ENCODE measurements around the gene LIN7A.

Gene LIN7A, protein sequence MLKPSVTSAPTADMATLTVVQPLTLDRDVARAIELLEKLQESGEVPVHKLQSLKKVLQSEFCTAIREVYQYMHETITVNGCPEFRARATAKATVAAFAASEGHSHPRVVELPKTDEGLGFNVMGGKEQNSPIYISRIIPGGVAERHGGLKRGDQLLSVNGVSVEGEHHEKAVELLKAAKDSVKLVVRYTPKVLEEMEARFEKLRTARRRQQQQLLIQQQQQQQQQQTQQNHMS

GRCh38 chr12:80937391-80938238 lies at the start of gene LIN7A:
Gene LIN7A (minus strand): TSS chr12:80937934. CDS start chr12:80937722, 212 bp downstream.
- no peak for DNase-seq (ENCODE audit: low read depth)

GRCh38 chr12:80986224-80986623 lies 48.5 kb upstream of the LIN7A start:
- DNase-seq (ENCODE audit: low read depth) = no peak

DNA sequence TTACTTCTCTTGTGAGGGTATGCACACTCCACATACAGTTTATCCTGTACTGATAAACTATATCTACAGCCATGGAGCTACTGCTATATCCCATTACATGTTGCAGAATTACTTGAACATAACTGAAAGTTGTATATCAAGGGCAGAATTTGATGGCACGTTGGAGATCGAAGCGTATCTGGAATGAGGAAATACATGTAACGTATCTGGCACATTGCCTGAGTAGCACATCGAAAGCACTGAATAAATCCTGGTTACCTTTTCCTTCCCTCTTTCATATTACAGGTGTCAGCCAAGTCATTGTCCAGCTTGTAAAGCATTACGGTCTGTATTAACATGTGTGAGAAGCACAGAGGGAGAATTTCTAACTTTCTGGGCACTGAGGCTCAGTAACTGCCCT lies 42.1 kb upstream of the LIN7A start:
- DNase-seq (ENCODE audit: low read depth) = no peak

DNA sequence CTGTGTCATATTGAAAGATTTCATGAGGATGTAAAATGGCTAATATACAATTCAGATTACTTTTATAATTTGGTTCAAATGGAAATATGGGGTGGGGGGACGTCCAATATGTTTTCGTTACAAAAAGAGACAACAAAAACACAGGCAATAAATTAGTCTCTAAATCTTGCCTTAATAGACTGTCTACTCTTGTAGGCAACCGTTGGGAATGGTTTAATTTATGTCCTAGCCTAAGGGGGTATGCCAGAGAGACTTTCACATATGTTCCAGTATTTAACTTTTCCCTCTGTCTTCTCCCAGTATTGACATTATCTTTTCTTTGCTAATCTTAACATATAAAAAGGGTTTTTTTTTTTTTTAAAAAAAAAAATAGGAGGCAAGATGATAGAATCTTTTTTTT lies 41.5 kb upstream of the LIN7A start:
- no peak for DNase-seq (ENCODE audit: low read depth)

GRCh38 chr12:80977346-80977745 lies 39.6 kb upstream of the LIN7A start:
- DNase-seq (ENCODE audit: low read depth) = no peak

DNA sequence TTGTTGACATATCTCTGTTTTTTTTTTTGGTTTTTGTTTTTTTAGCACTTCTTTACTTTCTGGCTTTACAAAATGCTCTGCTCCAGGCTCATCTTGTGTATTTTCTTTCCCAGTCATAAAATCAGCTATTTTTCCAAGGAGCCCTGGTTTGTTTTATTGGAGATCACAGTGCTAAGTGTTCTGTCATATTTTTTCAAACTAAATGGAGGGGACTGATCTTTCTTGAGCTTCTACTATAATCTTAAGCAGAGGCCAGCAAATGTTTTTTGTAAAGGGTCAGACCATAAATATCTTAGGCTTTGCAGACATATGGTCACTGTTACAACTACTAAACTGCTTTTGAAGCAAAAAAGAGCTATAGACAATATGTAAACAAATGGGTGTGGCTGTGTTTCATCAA lies 30.6 kb upstream of the LIN7A start:
- no peak for DNase-seq (ENCODE audit: low read depth)

DNA sequence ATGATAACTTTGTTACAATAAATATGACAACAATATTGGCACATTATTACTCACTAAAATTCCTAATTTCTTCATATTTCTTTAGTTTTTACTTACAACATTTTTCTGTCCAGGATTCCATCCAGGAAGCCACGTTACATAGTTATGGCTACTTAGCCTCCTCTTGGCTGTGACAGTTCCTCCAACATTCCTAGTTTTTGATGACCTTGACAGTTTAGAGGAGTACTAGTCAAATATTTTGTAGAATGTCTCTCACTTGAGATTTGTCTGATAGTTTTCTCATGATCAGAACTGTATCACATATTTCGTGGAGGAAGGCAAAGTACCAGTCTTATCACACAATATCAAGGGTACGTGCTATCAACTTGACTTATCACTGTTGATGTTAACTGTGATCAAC lies 29.8 kb upstream of the LIN7A start:
- no peak for DNase-seq (ENCODE audit: low read depth)

DNA sequence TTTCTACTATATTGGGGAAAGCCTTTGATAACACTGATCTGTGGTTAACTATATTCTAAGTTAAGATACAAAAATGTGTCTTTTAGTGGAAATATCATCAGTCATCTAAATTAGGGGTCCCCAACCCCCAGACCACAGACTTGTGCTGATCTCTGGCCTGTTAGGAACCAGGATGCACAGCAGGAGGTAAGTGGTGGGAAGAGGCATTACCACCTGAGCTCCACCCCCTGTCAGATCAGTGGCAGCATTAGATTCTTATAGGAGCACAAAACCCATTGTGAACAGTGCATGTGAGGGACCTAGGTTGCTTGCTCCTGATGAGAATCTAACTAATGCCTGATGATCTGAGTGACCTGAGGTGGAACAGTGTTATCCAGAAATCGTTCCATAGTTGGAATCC lies 28.3 kb upstream of the LIN7A start:
- DNase-seq (ENCODE audit: low read depth) = no peak

DNA sequence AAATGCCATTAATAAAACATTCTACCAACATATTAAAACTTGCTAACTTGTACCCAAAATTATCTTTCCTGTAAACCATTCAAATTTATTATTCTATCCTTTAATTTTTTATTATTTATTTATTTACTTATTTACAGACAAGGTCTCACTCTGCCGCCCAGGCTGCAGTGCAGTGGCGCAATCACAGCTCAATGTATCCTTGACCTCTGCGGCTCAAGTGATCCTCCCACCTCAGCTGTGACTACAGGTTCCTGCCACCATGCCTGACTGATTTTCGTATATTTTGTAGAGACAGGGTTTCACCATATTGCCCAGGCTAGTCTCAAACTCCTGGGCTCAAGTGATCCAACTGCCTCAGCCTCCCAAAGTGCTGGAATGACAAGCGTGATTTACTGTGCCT lies 20.4 kb upstream of the LIN7A start:
- DNase-seq (ENCODE audit: low read depth) = no peak

- DNase-seq (ENCODE audit: low read depth) = no peak
These were observed 17.3 kb upstream of the LIN7A start for GRCh38 chr12:80954857-80955520.

GRCh38 chr12:80952443-80952842 lies 14.7 kb upstream of the LIN7A start:
- DNase-seq (ENCODE audit: low read depth) = no peak

DNA sequence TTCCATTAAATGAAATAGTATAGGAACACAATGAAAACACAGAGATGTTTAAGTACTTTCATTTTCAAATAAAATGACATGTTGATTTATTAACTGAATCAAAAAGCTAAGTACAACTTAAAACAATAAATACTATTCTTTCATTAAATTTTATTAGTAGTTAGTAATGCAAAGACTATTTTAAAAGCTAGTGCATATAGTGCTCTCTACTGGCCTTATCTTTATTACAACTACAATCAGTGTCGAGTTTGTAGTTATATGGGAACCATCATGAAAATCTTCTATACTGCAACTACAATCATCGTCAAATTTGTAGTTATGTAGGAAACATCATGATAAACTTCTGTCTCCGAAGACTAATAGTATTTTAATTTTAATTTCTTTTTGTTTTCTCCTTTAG lies 8.9 kb upstream of the LIN7A start:
- no peak for DNase-seq (ENCODE audit: low read depth)

GRCh38 chr12:80943338-80943737 lies 5.6 kb upstream of the LIN7A start:
- no peak for DNase-seq (ENCODE audit: low read depth)

- DNase-seq (ENCODE audit: low read depth) = no peak
These were observed 4.2 kb upstream of the LIN7A start for GRCh38 chr12:80941916-80942315.

DNA sequence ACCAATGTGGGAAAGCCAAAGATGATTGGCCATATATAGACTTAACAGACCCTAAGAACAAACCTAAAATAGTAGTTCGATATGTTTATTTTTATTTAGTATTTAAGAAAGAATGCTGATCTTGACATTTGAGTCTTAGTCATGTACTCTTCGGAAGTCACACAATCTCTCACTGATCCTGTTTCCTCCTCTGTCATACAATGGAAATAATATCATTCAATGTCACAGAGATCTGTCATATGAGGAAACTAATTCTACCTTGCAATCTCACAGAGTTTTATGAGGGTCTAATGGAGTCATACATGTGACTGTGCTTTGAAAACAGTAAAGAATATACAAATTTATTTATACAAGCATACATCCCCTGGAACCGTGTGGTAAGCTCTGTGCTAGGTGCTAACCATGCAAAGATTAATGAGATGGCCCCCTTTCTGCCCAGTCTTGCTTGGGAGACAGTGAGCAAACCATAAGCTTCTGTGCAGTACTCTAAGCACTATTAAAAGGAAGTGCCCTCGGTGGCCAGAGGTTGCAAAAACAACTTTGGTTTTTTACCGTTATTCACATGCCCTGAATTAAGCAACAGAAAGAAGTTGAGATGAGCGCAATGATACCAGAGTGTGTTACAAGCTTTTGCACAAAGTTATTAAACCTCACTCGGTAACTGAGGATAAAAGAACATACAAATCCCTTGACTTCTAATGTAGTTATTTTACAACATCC lies 1.7 kb upstream of the LIN7A start:
- DNase-seq (ENCODE audit: low read depth) = no peak

DNA sequence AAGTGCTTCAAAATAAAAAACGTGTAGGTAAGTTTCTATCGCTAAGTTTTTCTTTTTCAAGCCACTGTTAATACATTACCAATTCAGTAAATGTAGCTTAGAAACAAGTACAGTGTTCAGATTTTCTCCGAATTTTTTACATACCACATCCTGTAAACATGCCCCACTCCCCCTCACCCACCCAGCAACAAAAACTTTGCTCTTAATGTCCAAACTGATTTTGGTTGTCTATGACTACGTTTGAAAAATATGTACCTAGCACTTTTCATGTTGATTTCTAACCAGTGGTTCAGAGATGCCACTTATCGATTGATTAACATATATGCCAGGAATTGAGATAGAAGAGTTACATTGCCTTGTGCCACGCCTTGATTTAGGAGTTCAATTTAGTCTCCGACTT lies 663 bp upstream of the LIN7A start:
- no peak for DNase-seq (ENCODE audit: low read depth)

DNA sequence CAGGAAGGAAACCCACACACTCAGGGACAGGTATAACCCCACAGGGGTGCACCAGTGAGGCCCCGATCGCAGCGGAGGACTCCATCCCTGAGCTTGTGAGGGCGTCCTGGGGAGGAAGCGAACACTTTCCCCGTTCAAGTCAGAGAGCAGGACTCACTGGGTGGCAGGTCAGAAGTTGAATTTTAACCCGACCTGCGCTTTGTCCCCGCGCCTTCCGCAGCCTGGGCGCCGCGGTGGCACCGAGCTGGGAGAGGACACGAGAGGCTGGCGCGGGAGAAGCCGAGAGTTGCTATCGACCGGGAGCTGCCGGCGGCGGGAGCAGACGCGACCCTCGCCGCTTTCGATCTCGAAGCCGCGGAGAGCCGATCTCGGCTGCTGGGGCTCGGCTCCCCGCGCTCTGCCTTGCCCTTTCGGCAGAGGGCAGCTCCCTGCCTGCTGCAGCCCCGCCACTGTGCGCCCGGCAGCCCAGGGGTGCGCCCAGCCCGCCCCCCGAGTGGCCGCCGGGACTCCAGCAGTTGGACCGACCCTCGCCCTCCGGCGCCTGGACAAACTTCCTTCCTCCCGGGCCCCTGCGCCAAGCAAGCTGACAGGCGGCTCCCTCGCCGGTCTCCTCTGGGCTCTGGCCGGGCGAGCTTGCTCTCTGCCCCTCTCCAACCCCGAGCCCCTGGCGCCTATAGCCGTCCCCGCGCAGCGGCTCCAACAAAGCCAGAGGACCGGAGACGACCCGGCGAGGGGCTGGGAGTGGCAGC lies 918 bp downstream of the LIN7A start:
- no peak for DNase-seq (ENCODE audit: low read depth)

DNA sequence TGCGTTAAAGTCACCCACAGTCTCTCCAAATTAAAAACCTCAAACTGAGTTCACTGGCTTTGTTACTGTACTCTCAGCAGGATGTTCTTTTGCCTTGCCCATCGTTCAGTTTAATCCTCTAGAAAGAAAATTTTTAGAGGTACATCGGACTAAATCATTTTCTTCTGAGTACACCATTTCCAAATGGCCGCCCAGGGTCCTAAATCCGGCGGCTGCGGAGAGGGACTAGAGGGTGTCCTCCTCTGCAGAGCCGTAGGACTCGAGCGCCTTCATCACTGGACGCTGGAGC lies 1.4 kb downstream of the LIN7A start:
- DNase-seq (ENCODE audit: low read depth) = no peak

DNA sequence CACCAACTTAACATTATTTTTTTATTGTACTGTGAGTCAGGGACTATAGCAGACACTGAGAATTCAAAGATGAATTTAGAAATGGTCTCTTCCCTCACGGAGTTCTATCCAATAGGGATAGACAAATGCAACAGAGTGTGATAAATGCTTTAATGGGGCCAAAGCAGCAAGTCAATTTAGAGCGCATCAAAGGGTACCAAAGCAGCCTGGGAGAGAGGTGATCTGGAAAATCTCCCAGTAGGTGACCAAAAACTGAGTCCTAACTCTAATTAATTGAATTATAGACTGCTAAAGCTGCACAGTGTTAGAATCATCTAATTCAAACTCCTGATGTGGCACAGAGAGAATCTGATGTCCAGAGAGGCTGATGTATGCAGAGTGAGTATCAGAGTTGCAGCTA lies 2.6 kb downstream of the LIN7A start:
- no peak for DNase-seq (ENCODE audit: low read depth)

- DNase-seq (ENCODE audit: low read depth) = no peak
These were observed 11.8 kb downstream of the LIN7A start for GRCh38 chr12:80925983-80926382.

GRCh38 chr12:80925237-80925636 lies 12.5 kb downstream of the LIN7A start:
- no peak for DNase-seq (ENCODE audit: low read depth)

DNA sequence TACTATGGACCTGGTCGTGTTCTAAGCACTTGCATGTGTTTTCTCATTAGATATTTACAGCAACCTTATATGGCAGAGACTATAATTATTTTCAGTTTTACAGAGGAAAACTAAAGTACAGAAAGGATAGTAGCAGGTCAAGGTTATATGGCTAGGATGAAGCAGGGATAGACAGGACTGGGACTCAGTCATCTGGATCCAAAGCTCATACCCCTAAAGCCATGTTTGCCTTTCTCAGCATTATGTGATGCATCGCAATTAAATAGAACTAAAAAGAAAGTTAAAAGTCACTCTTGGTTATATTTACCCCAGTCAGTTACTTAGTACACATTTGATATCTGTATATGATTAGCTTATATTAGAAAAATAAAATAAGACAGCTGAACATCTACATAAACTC lies 13.3 kb downstream of the LIN7A start:
- DNase-seq (ENCODE audit: low read depth) = no peak

Data from activated T-cell treated with anti-CD3 and anti-CD28 coated beads for 1 hour (primary cell).